IMR-90 (cell line): ENCODE results near the gene TANGO2. TPM values are rescaled to one million over a fixed set of nuclear protein-coding genes. Genes with fewer than 3 reads are reported as not detected.

Experiments
- ATAC-seq: fragments of 200-7000 bp; cut with Tn5 transposase; 2 replicates; pipeline ENCODE4 v1.9.1; 2020; ENCODE audit warnings: low read depth, mild to moderate bottlenecking, moderate library complexity
- BruUV-seq: library from RNA; stranded (reverse); fragments of 400-500 nt; replicated peaks from 2 replicates; lab custom pipeline; 2021; lab: Mats Ljungman, UMichigan
- CTCF ChIA-PET: fragments of 300-600 bp; formaldehyde crosslinking; extraction: SDS; loops from one replicate; lab custom pipeline; 2021; ENCODE audit warnings: antibody characterized with exemption; lab: Yijun Ruan, JAX
- POLR2A ChIA-PET: fragments of 300-600 bp; sonication (Branson Sonifier 250); formaldehyde crosslinking; loops from one replicate; lab custom pipeline; 2022; ENCODE audit warnings: antibody characterized with exemption; ENCODE audit not compliant: unreplicated experiment; lab: Charles Lee
- DNase-seq: peaks from one replicate; pipeline ENCODE4 v3.0.0; 2013
- H2AFZ ChIP-seq: replicated peaks from 2 replicates; pipeline ENCODE3; 2013; ENCODE audit warnings: low read length, mild to moderate bottlenecking; ENCODE audit not compliant: poor library complexity
- H2AK5ac ChIP-seq: 2 replicates; pipeline ENCODE4 v1.6.1; 2013; ENCODE audit warnings: low read depth, low read length, inconsistent platforms
- H2AK9ac ChIP-seq: replicated peaks from 2 replicates; pipeline ENCODE3; 2013; ENCODE audit warnings: mild to moderate bottlenecking, low read depth, low read length, moderate library complexity; ENCODE audit not compliant: poor library complexity
- H2BK120ac ChIP-seq: 2 replicates; pipeline ENCODE4 v1.6.1; 2013; ENCODE audit warnings: low read depth, low read length, inconsistent platforms
- H2BK15ac ChIP-seq: 3 replicates; pipeline ENCODE4 v1.6.1; 2013; ENCODE audit warnings: low read depth, low read length, inconsistent platforms
- H2BK20ac ChIP-seq: 2 replicates; pipeline ENCODE4 v1.6.1; 2013; ENCODE audit warnings: low read depth, mild to moderate bottlenecking, inconsistent platforms, low read length, moderate library complexity
- H2BK5ac ChIP-seq: 2 replicates; pipeline ENCODE4 v1.6.1; 2013; ENCODE audit warnings: mild to moderate bottlenecking, low read depth, low read length, inconsistent platforms; ENCODE audit not compliant: poor library complexity, severe bottlenecking
- H3K14ac ChIP-seq: replicated peaks from 2 replicates; pipeline ENCODE4 v1.6.1; 2013; ENCODE audit warnings: low read depth, low read length, inconsistent platforms
- H3K18ac ChIP-seq: 2 replicates; pipeline ENCODE4 v1.6.1; 2013; ENCODE audit warnings: low read depth, low read length, control low read depth
- H3K23ac ChIP-seq: 2 replicates; pipeline ENCODE4 v1.6.1; 2013; ENCODE audit warnings: low read depth, low read length, inconsistent platforms
- H3K27ac ChIP-seq: 2 replicates; pipeline ENCODE4 v1.5.1; 2013; ENCODE audit warnings: mild to moderate bottlenecking, control low read depth, low read length; ENCODE audit not compliant: insufficient read depth
- H3K27me3 ChIP-seq: 2 replicates; pipeline ENCODE4 v1.6.1; 2013; ENCODE audit warnings: low read length; ENCODE audit not compliant: control insufficient read depth, insufficient read depth
- H3K36me3 ChIP-seq: 2 replicates; pipeline ENCODE4 v1.6.1; 2013; ENCODE audit warnings: low read length, mixed read lengths; ENCODE audit not compliant: control insufficient read depth, insufficient read depth
- H3K4ac ChIP-seq: 2 replicates; pipeline ENCODE4 v1.6.1; 2013; ENCODE audit warnings: low read depth, low read length, inconsistent platforms
- H3K4me1 ChIP-seq: 2 replicates; pipeline ENCODE4 v1.6.1; 2013; ENCODE audit warnings: low read length, mixed read lengths; ENCODE audit not compliant: control insufficient read depth, insufficient read depth
- H3K4me2 ChIP-seq: 2 replicates; pipeline ENCODE4 v1.6.1; 2013; ENCODE audit warnings: low read depth, mild to moderate bottlenecking, control low read depth, low read length, moderate library complexity
- H3K4me3 ChIP-seq: 2 replicates; pipeline ENCODE4 v1.5.1; 2013; ENCODE audit warnings: low read depth, mild to moderate bottlenecking, control low read depth, low read length, moderate library complexity; ENCODE audit not compliant: insufficient read depth
- H3K56ac ChIP-seq: 2 replicates; pipeline ENCODE4 v1.6.1; 2013; ENCODE audit warnings: low read length, inconsistent platforms; ENCODE audit not compliant: insufficient read depth; ENCODE audit errors: extremely low read depth
- H3K79me1 ChIP-seq, 2 experiments: 2 replicates each; pipeline ENCODE4 v1.6.1; 2013; ENCODE audit warnings: low read length in 2 of 2, inconsistent platforms in 1 of 2, low read depth in 1 of 2
- H3K9ac ChIP-seq: 2 replicates; pipeline ENCODE4 v1.6.1; 2013; ENCODE audit warnings: low read depth, low read length, control low read depth
- H3K9me1 ChIP-seq: 2 replicates; pipeline ENCODE4 v1.6.1; 2013; ENCODE audit warnings: low read length, inconsistent platforms; ENCODE audit not compliant: insufficient read depth
- H3K9me3 ChIP-seq: 2 replicates; pipeline ENCODE4 v1.6.1; 2013; ENCODE audit warnings: low read length; ENCODE audit not compliant: control insufficient read depth, insufficient read depth
- H4K20me1 ChIP-seq: 2 replicates; pipeline ENCODE4 v1.6.1; 2013; ENCODE audit warnings: low read length, inconsistent platforms; ENCODE audit not compliant: insufficient read depth
- H4K5ac ChIP-seq: 2 replicates; pipeline ENCODE4 v1.6.1; 2013; ENCODE audit warnings: mild to moderate bottlenecking, low read depth, low read length, control low read depth
- H4K8ac ChIP-seq, 2 experiments: 2 replicates each; pipeline ENCODE4 v1.6.1; 2013; ENCODE audit warnings: low read depth in 2 of 2, low read length in 2 of 2, control low read depth in 1 of 2, inconsistent platforms in 1 of 2
- H4K91ac ChIP-seq: 2 replicates; pipeline ENCODE4 v1.6.1; 2013; ENCODE audit warnings: low read depth, low read length, inconsistent platforms; ENCODE audit not compliant: insufficient read depth
- BHLHE40 ChIP-seq: fragments of 150-350 bp; IDR thresholded peaks from 2 replicates; pipeline ENCODE4 v1.6.1; 2016; ENCODE audit warnings: mild to moderate bottlenecking, low read depth, low read length
- CEBPB ChIP-seq: IDR thresholded peaks from 2 replicates; pipeline ENCODE4 v1.6.1; 2012; ENCODE audit warnings: low read depth, low read length, improper control_type of control experiment
- CHD1 ChIP-seq: IDR thresholded peaks from 2 replicates; pipeline ENCODE4 v1.6.1; 2012; ENCODE audit warnings: low read depth, low read length, improper control_type of control experiment
- CTCF ChIP-seq: conservative IDR thresholded peaks from 2 replicates; pipeline ENCODE4 v1.5.1; 2012; ENCODE audit warnings: mild to moderate bottlenecking, low read depth, low read length, improper control_type of control experiment
- ELK1 ChIP-seq: fragments of 150-350 bp; IDR thresholded peaks from 2 replicates; pipeline ENCODE4 v1.6.1; 2016; ENCODE audit warnings: low read depth, mild to moderate bottlenecking, low read length, moderate library complexity, borderline replicate concordance
- FOS ChIP-seq: fragments of 150-350 bp; IDR thresholded peaks from 2 replicates; pipeline ENCODE4 v1.6.1; 2016; ENCODE audit warnings: low read depth, low read length
- MAZ ChIP-seq: IDR thresholded peaks from 2 replicates; pipeline ENCODE4 v1.6.1; 2012; ENCODE audit warnings: low read depth, mild to moderate bottlenecking, low read length, improper control_type of control experiment, moderate library complexity, borderline replicate concordance
- MXI1 ChIP-seq: IDR thresholded peaks from 2 replicates; pipeline ENCODE4 v1.6.1; 2012; ENCODE audit warnings: low read depth, mild to moderate bottlenecking, low read length, moderate library complexity, borderline replicate concordance
- NFE2L2 ChIP-seq: fragments of 150-350 bp; IDR thresholded peaks from 2 replicates; pipeline ENCODE4 v1.6.1; 2016; ENCODE audit warnings: low read depth, mild to moderate bottlenecking, low read length
- POLR2A ChIP-seq: IDR thresholded peaks from 2 replicates; pipeline ENCODE4 v1.6.1; 2012; ENCODE audit warnings: mild to moderate bottlenecking, low read depth, low read length
- RAD21 ChIP-seq: IDR thresholded peaks from 2 replicates; pipeline ENCODE4 v1.6.1; 2012; ENCODE audit warnings: low read length, improper control_type of control experiment
- RCOR1 ChIP-seq: IDR thresholded peaks from 2 replicates; pipeline ENCODE4 v1.6.1; 2012; ENCODE audit warnings: mild to moderate bottlenecking, low read length, improper control_type of control experiment; ENCODE audit not compliant: insufficient replicate concordance
- RFX5 ChIP-seq: IDR thresholded peaks from 2 replicates; pipeline ENCODE4 v1.8.0; 2012; ENCODE audit warnings: low read depth, mild to moderate bottlenecking, low read length, moderate library complexity
- SMC3 ChIP-seq: fragments of 150-350 bp; IDR thresholded peaks from 2 replicates; pipeline ENCODE4 v1.6.1; 2016; ENCODE audit warnings: low read depth, mild to moderate bottlenecking, antibody characterized with exemption, low read length, moderate library complexity
- USF2 ChIP-seq: fragments of 150-350 bp; IDR thresholded peaks from 2 replicates; pipeline ENCODE4 v1.6.1; 2017; ENCODE audit warnings: mild to moderate bottlenecking, antibody characterized with exemption, low read length, low read depth
- WGBS, 2 experiments: methylation state at CpG; one replicate each; pipeline versions ENCODE4 v1.1.5 to v1.1.7; 2013; ENCODE audit warnings: missing lambda C conversion rate in 2 of 2; ENCODE audit not compliant: insufficient read length in 1 of 2; ENCODE audit errors: extremely low coverage in 2 of 2; 5-methylcytosine and 5-hydroxymethylcytosine counted together
- dilution Hi-C: fragments of 300-500 bp; cut with HindIII; formaldehyde crosslinking; loops from one replicate; pipeline ENCODE4 v1.14.3; 2018; ENCODE audit warnings: low sequenced_read_pairs; ENCODE audit not compliant: unreplicated experiment
- in situ Hi-C: fragments of 300-500 bp; cut with MboI; formaldehyde crosslinking; loops from 3 replicates; pipeline ENCODE4 v1.14.3; 2019; ENCODE audit warnings: low sequenced_read_pairs, inconsistent platforms, mixed read lengths
- intact Hi-C: fragments of 100-400 bp; cut with micrococcal nuclease; formaldehyde crosslinking; loops from 2 replicates; pipeline ENCODE4 v1.10.0; 2022
- polyA plus RNA-seq, 3 experiments: library from polyadenylated mRNA; depleted of rRNA; stranded (reverse); fragments of >200 nt; gene quantifications; 2 replicates each; pipeline ENCODE4 v1.2.3, GENCODE V29; 2012; ENCODE audit warnings: low replicate concordance in 1 of 3
- total RNA-seq: library from RNA; depleted of rRNA; stranded (reverse); fragments of >200 nt; gene quantifications from 2 replicates; pipeline ENCODE4 v1.2.3, GENCODE V29; 2012

The TANGO2 gene
- total and polyA plus RNA-seq, 2 of the 4 experiments (the other 2 are of a cell fraction) = 45.1 to 75.1 TPM

GRCh38 chr22:20035375-20036083 lies 14.6 kb downstream of the TANGO2 start:
- Histone ChIP-seq H2AFZ (peak overlapping the region; percentile 59), H3K9ac (no peak overlapping the region), H2BK15ac (no peak overlapping the region), H4K5ac (no peak overlapping the region), H3K18ac (no peak overlapping the region), H3K27me3 (no peaks in the 10 kb centered on the region), H3K27ac (no peak overlapping the region), H4K8ac (no peak overlapping the region), H2AK5ac (no peak overlapping the region), H2BK5ac (no peak overlapping the region), H3K4me3 (no peak overlapping the region), H3K36me3 (peaks cover 39% of the 10 kb centered on the region), H2BK20ac (no peak overlapping the region), H3K23ac (no peak overlapping the region), H3K4me2 (no peak overlapping the region), H3K4ac (no peak overlapping the region), H4K91ac (no peak overlapping the region), H2BK120ac (no peak overlapping the region), H3K79me1 (peaks cover 10 to 53% of the 10 kb centered on the region in 2 experiments), H2AK9ac (no peak overlapping the region), H4K20me1 (peaks cover 45% of the 10 kb centered on the region), H3K9me1 (peaks cover 15% of the 10 kb centered on the region; the same call in 1 of the 2 replicates), H3K9me3 (no peaks in the 10 kb centered on the region), H3K14ac (no peak overlapping the region), H3K56ac (no peak overlapping the region), H3K4me1 (peaks cover 3% of the 10 kb centered on the region; the same call in 1 of the 2 replicates)
- no TSS peak for BruUV-seq
- ChIA-PET CTCF (no interaction called here), POLR2A (no interaction called here)
- intact Hi-C loops = no loop called here
- in situ Hi-C loops = no loop called here
- no peak for ATAC-seq
- DNase-seq = no peak
- 82% methylated on average over 11 of the region's 16 CpGs; no CpG with 5 or more reads in 1 of the 2 experiments for whole genome bisulfite sequencing, 2 experiments
- TF ChIP-seq CTCF = no peak
- no peak for TF ChIP-seq ELK1
- no peak for TF ChIP-seq USF2
- TF ChIP-seq BHLHE40 = no peak
- no peak for TF ChIP-seq MXI1
- no peak for TF ChIP-seq SMC3
- TF ChIP-seq RAD21 = no peak
- TF ChIP-seq POLR2A = no peak
- no peak for TF ChIP-seq FOS
- no peak for TF ChIP-seq CEBPB
- no peak for TF ChIP-seq NFE2L2
- TF ChIP-seq CHD1 = no peak
- TF ChIP-seq RFX5 = no peak
- TF ChIP-seq MAZ = no peak
- TF ChIP-seq RCOR1 = no peak
- dilution Hi-C loops = no loop called here
